Left lobe of liver (tissue), 2 donors: Measurements from ENCODE around the gene MMS22L. TPM values are rescaled to one million over a fixed set of nuclear protein-coding genes. Genes with fewer than 3 reads are reported as not detected.

Experiments used
- ATAC-seq: fragments of 200-7000 bp; cut with Tn5 transposase; one replicate; pipeline ENCODE4 v1.9.1; 2020; ENCODE audit warnings: mild to moderate bottlenecking, moderate library complexity
- DNase-seq: peaks from one replicate; pipeline ENCODE4 v3.0.0-alpha.2; 2020; ENCODE audit warnings: low spot score
- total RNA-seq: library from RNA; stranded (reverse); gene quantifications from one replicate; pipeline ENCODE4 v1.2.1, GENCODE V29; 2021
- donor health status: DM: no; HTN: no; CAD: no; lungs with moderate emphysema.
- donor health status: DM: no; HTN: yes; CAD: no.

MMS22L gene, protein sequence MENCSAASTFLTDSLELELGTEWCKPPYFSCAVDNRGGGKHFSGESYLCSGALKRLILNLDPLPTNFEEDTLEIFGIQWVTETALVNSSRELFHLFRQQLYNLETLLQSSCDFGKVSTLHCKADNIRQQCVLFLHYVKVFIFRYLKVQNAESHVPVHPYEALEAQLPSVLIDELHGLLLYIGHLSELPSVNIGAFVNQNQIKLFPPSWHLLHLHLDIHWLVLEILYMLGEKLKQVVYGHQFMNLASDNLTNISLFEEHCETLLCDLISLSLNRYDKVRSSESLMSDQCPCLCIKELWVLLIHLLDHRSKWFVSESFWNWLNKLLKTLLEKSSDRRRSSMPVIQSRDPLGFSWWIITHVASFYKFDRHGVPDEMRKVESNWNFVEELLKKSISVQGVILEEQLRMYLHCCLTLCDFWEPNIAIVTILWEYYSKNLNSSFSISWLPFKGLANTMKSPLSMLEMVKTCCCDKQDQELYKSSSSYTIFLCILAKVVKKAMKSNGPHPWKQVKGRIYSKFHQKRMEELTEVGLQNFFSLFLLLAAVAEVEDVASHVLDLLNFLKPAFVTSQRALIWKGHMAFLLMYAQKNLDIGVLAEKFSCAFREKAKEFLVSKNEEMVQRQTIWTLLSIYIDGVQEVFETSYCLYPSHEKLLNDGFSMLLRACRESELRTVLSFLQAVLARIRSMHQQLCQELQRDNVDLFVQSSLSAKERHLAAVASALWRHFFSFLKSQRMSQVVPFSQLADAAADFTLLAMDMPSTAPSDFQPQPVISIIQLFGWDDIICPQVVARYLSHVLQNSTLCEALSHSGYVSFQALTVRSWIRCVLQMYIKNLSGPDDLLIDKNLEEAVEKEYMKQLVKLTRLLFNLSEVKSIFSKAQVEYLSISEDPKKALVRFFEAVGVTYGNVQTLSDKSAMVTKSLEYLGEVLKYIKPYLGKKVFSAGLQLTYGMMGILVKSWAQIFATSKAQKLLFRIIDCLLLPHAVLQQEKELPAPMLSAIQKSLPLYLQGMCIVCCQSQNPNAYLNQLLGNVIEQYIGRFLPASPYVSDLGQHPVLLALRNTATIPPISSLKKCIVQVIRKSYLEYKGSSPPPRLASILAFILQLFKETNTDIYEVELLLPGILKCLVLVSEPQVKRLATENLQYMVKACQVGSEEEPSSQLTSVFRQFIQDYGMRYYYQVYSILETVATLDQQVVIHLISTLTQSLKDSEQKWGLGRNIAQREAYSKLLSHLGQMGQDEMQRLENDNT
- total RNA-seq = 1.5 TPM

DNA sequence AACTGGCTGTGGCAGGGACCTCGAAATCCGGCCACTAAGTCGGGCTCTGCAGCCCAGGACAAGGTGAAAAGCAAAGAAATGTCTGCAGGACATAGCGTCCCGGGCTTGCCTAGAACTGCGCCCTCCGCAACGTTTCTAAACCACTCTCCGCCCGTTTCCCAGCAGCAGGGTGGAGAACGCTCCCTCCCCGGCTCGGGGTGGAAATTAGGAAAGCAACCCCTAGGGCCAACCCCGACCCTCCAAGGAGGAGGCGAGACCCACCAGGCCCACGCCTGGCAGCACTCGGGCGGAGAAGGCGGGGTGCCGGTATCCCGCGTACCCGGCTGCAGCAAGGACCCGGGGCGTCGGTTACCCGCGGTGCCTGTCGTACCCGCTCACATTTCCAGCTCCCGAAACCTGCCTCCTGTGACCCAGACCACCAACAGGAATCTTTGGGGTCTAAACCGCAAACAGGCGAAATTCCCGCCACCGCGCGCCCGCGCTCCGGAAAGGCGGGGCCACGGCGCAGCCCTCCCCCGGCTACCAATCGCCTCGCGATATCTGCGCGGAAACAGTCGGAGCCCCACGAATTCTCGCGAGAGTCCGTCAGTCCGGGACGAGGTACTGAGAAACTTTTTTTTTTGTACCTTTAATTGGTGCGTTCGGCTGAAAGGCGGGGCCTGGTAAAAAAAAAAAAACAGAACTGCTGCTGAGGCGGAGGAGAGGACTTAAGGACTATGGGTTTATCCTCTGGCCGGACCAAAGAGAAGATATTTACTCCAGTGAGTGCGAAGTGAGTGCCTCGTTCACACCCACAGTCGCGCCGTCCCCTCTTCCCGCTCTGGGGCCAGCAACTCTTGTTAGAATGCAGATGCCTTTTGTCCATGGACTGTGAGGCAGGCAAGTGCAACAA is at the start of gene MMS22L:
Gene MMS22L, minus strand, starts transcription at position 491 of the 892 bp plus-strand sequence. CDS start 739 bp downstream, outside the sequence.
- ATAC-seq (peak; percentile 99), DNase-seq (peak; percentile 94)

DNA sequence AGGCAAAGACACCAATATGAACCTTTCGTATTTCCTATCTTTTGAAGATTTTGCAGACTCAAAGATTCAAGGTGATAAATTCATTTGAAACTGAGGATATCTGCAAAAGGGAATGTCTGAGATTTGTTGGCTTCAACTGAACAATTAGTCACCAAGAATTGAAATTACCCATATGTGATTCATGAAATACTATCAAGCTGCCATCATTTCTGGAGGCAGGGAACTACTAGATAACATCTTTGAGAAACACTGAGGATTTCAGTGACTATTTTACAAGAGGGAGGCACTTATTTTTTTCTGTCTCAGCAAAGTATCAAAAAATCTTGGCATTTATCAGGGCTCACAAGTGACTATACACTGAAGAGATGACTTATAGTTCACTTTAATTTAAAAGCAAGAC is 39.8 kb upstream of the MMS22L start:
- ATAC-seq = no peak
- DNase-seq = no peak

- no peak for DNase-seq
- ATAC-seq = no peak
These were observed 39.2 kb upstream of the MMS22L start for GRCh38 chr6:97322226-97322625.

- DNase-seq (no peak), ATAC-seq (no peak)
These were observed 34.0 kb upstream of the MMS22L start for GRCh38 chr6:97316978-97317377.

- ATAC-seq (no peak), DNase-seq (no peak)
These were observed 29.2 kb upstream of the MMS22L start for GRCh38 chr6:97312241-97312640.

DNA sequence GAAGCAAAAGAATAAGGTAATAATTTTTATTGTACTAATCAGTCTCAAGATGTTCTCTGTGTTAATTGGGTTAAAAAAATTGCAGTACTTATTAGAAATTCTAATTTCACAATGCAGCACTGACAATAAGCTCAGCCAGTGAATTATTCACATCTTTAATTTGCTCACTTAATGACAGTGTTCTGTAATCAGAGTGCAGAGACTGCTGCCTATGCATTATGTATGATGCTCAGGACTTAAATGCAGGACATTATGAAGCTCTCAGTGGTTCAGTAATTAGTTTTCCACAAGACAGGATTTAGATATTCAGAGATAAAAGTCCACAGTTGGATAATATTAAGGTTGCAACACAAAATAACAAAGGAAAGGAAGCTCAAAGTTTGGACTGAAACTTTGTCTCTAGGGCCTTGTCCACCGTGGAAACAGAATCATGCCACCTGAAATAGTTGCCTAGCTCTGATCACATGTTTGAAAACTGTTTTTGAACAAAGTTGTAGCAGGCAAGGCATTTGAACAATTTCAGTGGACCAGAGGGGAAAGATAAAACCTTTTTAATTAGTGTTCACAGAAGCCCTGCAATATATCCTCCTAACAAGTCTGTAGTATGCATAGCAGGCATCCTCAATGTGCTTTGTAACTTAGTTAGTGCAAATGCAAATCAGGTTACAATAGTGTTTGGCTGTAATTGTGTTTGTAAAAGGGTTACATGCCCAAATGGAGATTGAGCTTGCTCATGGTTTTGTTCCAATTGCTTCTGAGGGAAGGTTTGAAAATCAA is 23.7 kb upstream of the MMS22L start:
- no peak for DNase-seq
- no peak for ATAC-seq

GRCh38 chr6:97305414-97306066 is 22.5 kb upstream of the MMS22L start:
- DNase-seq (no peak), ATAC-seq (no peak)

DNA sequence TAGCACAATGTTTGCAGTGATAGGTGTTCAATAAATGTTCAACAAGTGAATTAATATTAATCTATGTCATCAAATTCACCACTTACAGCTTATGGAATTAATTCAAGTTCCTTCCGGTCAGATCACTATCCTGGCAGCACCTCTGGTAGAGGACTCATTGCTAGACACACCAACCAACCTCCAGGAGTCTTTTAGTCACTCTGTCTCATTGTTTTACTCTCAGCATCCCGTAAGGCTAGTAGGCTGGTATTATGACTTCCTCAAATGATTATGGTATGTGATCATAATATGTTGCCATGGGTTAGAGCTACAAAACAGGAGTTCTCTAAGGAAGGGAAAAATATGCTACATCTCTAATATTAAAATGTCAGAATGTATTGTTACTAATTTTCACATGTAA is 21.7 kb upstream of the MMS22L start:
- no peak for ATAC-seq
- DNase-seq = no peak

- ATAC-seq (no peak), DNase-seq (no peak)
These were observed 11.4 kb upstream of the MMS22L start for GRCh38 chr6:97294451-97294850.

- ATAC-seq (no peak), DNase-seq (no peak)
These were observed 10.2 kb upstream of the MMS22L start for GRCh38 chr6:97293198-97293696.

DNA sequence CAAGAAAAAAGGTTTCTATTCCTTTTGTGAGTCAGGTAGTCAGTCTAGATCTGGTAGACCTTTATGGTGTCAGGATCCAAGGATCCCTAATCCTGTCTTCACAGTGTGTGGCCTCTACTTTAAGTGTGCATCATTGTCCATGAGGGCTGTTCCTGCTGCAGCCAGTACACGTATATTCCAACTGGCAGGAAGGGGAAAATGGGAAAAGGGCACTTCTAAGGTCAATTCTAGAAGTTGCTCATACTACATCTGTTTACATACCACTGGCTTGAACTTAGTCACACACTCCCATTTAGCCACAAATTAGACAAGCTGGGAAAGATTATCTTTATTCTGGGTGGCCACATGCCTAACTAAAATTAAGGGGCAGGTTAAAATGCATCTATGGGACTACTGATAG is 9.7 kb upstream of the MMS22L start:
- DNase-seq (no peak), ATAC-seq (no peak)

DNA sequence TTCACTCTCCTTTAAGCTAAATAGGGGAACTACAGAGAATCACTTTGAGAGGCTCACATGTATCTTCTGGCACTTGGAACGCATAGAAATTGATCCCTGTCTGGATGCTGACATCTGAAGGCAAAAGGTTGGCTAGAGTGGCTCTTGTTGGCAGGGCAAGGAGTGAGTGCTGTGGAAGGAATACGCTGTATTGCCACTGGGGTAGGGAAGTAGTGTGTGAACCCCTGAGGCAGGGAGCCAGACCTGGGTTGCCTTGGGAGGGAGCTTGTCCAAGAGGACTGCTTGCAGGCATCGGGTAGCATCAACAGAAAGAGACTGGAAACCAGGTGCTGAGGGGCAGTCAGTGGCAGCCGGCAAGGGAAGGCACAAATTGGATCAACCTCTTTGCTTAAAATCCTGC is 8.9 kb upstream of the MMS22L start:
- no peak for ATAC-seq
- DNase-seq = no peak

DNA sequence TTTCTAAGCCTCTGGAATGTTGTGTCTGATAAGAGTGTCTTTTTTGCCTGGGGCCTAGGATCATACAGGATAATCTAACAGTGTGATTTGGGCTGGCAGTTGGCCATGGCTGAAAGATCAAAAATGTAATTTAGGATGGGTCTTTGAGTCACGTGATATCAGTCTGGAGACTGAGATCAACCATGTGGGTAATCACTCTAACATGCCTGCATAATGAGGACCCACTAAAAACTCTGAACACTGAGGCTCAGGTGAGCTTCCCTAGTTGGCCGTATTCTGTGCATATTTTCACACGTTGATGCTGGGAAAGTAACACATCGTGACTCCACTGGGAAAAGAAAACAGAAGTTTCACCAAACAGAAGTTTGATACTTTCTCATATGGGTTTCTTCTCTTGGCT is 6.3 kb upstream of the MMS22L start:
- DNase-seq (no peak), ATAC-seq (no peak)

DNA sequence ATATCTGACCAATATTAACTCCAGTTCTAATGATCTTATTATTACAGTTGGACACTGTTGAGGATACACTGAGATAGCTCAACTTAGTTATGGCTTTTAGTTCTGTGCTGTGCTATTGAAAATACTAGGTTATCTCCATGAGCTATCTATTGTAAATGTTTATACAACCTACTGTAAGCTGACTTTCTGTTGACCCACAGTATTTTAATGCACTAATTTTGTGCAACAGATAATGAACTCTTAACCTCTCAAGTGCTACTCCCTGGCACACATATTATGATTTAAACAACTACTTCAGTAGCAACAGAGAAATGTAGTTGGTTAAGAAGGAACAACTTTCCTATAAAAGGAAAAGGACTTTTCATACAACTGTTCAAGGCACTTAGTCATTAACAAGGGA is 5.2 kb upstream of the MMS22L start:
- ATAC-seq (no peak), DNase-seq (no peak)

GRCh38 chr6:97282238-97282725 is 734 bp downstream of the MMS22L start:
- DNase-seq (no peak), ATAC-seq (no peak)

GRCh38 chr6:97280766-97281165 is 2.2 kb downstream of the MMS22L start:
- DNase-seq (no peak), ATAC-seq (no peak)

- ATAC-seq (no peak), DNase-seq (no peak)
These were observed 7.2 kb downstream of the MMS22L start for GRCh38 chr6:97275804-97276203.

DNA sequence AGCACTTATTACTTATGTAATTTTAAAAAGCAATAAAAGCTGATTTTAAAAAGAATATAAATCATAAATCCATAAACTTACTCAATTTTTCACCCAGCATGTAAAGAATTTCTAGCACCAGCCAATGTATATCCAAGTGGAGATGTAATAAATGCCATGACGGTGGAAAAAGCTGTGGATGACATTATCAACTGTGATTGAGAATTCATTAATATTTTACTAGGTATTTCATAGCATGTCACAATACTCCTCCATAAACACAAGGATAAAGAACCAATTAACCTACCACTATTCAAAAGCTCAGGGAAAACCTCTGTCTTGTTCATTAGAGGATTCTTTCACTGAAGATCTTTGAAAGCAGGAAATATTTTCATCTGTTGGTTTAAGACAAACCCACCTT is 13.2 kb downstream of the MMS22L start:
- ATAC-seq (no peak), DNase-seq (no peak)

DNA sequence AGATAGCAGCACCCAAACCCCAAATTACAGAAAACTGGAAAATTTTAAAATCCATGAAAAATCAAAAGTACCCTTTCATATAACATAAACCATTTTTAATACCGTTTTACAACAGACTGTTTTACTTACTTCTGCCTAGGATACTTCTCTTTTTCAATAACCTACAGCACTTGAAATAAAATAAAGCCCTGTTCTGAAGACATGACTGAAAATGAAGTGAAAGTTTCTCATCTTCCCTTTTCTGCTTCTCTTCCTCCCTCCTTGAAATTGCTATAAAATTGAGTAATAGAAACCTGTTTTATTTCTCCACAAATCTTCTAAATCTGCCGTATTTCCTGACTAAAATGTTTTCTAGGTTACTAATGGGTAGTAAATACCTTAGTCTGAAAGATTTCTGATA is 20.3 kb downstream of the MMS22L start:
- no peak for ATAC-seq
- DNase-seq = no peak
